Measurements from ENCODE around the gene MLXIP.
"Not testable (repeated sequence)": the region's sequence is repeated elsewhere in the genome, so short reads cannot be mapped to it uniquely, and the experiment has no call there.

The MLXIP gene

DNA sequence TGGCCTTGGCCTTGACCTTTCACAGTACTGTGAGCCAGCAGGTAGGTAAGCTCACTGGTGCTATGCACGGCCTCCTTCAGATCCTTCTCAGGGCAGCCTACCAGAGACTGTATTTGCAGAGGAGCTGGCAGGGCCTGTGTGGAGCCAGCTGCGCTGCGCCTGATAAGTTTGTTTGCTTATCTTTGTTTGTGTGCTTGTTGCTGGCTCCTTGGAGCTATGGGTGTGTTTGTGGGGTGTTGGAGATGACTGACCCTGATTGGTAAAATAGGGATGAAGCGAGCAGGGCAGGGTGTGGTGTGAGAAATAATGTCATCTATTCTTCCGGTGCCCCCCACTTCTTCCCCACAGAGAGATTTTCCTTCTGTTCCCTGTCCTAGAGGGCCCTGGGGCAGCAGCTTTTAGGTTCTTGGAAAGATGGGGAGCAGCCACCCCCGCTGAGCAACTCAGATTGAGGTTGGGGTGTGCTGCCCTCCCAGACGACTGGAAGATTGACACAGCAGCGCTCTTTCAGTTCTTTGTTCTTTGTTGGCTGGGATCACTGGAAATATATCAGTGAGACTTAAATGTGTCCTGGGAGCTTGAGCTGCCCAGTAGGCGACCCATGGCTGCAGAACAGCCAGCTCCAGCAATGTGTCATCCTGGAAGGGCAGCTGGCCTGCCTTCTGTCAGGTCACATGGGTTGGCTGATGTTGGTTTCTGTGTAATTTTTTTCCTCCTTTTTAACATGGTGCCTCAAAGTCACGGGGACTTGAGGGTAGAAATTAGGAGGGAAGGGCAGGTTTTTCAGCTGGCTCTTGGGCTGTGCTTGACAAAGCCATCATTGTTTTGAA is 19.6 kb downstream of the MLXIP start:
- Mint-ChIP-seq H3K27ac (ENCODE audit: low read depth) (peak overlapping the region; percentile 81), H3K27me3 (no peaks in the 10 kb centered on the region), H3K9me3 (no peaks in the 10 kb centered on the region), H3K36me3 (ENCODE audit: insufficient read depth) (peaks cover 10% of the 10 kb centered on the region), H3K4me3 (peak overlapping the region; percentile 8), H3K4me1 (peaks cover 45% of the 10 kb centered on the region)
- ATAC-seq (replicated peaks; ENCODE audit: extremely low read depth, poor library complexity, severe bottlenecking) (no peak), DNase-seq (ENCODE audit: low spot score in 2 of 2) (no peak)

DNA sequence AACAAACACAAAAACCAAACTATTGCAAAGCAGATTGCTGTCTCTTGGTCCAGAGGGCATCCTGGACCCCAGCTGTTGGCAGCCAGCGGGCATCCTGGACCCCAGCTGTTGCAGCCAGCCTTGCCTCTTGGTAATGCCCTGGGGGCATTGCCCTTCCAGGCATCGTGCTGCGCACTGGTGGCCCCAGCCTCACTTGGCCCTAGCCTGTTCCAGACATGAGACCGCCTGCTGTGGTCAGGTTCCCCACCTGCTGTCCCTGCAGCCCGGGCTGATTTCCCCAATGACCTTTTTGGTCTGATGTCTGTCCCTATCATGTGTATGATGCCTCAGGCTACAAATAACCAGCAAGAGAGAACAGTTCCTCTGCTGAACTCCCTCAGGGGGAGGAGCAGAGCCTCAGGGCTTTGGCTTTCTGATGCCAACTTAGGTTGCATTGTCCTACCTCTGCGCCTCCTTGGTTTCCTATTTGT is 20.8 kb downstream of the MLXIP start:
- no peaks in the 10 kb centered on the region for H3K27me3 Mint-ChIP-seq
- H3K36me3 Mint-ChIP-seq (ENCODE audit: insufficient read depth) = peaks cover 10% of the 10 kb centered on the region
- DNase-seq (ENCODE audit: low spot score in 2 of 2) (no peak), ATAC-seq (replicated peaks; ENCODE audit: extremely low read depth, poor library complexity, severe bottlenecking) (peak; percentile 18)
- peak overlapping the region; percentile 81 for H3K27ac Mint-ChIP-seq (ENCODE audit: low read depth)
- H3K4me1 Mint-ChIP-seq = peaks cover 49% of the 10 kb centered on the region
- H3K9me3 Mint-ChIP-seq = no peaks in the 10 kb centered on the region
- no peak overlapping the region for H3K4me3 Mint-ChIP-seq

DNA sequence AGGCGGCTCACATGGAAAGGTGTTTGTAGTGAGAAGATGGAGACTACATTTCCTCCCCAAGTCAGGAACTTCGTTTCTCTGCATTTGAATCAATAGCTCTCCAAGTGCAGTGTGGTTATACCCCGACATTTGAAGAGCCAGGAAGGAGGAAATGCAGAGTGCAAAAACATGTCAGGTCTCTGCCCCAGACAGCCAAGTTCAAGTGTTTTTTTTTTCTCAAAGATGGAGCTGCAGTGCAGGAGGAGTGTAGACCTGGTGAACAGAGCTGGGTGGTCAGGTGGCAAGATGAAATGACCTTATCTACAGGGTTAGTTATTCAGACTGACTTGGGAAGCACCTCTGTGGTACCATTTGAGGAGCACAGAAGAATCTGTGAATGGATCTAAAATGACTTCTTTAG is 21.3 kb downstream of the MLXIP start:
- H3K27ac Mint-ChIP-seq (ENCODE audit: low read depth) = peak overlapping the region; percentile 68
- peak overlapping the region; percentile 21 for H3K4me3 Mint-ChIP-seq
- DNase-seq (ENCODE audit: low spot score in 2 of 2) (no peak), ATAC-seq (replicated peaks; ENCODE audit: extremely low read depth, poor library complexity, severe bottlenecking) (peak; percentile 70)
- peaks cover 10% of the 10 kb centered on the region for H3K36me3 Mint-ChIP-seq (ENCODE audit: insufficient read depth)
- no peaks in the 10 kb centered on the region for H3K27me3 Mint-ChIP-seq
- H3K4me1 Mint-ChIP-seq = peaks cover 54% of the 10 kb centered on the region
- no peaks in the 10 kb centered on the region for H3K9me3 Mint-ChIP-seq

DNA sequence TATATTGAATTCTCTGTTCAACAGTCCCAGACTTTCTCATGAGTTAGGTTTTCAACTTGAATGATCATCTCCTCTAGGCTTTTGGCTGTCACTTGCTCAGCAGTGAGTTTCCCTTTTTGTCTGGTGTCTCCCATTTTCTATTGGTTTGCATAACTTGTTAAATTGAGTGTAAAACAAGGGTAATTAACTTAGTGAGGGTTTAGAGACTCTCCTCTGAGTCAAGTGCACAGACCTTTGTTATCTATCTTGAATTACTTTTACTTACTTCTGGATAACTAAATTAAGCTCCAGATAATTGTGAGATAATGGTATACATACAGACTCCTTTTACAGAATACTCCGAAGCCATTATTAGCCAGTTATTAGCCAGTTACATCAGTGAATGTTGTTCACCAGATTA is 22.0 kb downstream of the MLXIP start:
- Mint-ChIP-seq H3K9me3 (no peaks in the 10 kb centered on the region), H3K4me3 (no peak overlapping the region), H3K27ac (ENCODE audit: low read depth) (peak overlapping the region; percentile 68), H3K27me3 (no peaks in the 10 kb centered on the region), H3K4me1 (peaks cover 59% of the 10 kb centered on the region), H3K36me3 (ENCODE audit: insufficient read depth) (peaks cover 10% of the 10 kb centered on the region)
- ATAC-seq (replicated peaks; ENCODE audit: extremely low read depth, poor library complexity, severe bottlenecking) (no peak), DNase-seq (ENCODE audit: low spot score in 2 of 2) (no peak)

DNA sequence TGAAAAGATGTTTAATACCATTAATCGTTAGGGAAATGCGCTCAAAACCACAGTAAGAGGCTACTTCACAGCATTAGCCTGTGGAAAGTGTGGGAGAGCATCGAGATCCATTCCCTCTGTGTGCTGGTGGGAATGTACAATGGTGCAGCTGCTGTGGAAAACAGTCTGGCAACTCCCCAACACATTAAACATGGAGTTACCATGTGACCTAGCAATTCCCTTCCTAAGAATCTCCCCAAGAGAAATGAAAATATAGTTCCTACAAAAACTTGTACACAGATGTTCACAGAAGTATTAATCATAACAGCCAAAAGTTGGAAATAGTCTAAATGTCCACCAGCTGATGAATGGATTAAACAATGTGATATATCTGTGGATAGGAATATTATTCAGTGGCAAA is 23.8 kb downstream of the MLXIP start:
- peaks cover 67% of the 10 kb centered on the region for H3K4me1 Mint-ChIP-seq
- no peaks in the 10 kb centered on the region for H3K9me3 Mint-ChIP-seq
- H3K4me3 Mint-ChIP-seq = peak overlapping the region; percentile 19
- peaks cover 12% of the 10 kb centered on the region for H3K36me3 Mint-ChIP-seq (ENCODE audit: insufficient read depth)
- no peak for DNase-seq (ENCODE audit: low spot score in 2 of 2)
- H3K27me3 Mint-ChIP-seq = no peaks in the 10 kb centered on the region
- no peak for ATAC-seq (replicated peaks; ENCODE audit: extremely low read depth, poor library complexity, severe bottlenecking)
- H3K27ac Mint-ChIP-seq (ENCODE audit: low read depth) = no peak overlapping the region

DNA sequence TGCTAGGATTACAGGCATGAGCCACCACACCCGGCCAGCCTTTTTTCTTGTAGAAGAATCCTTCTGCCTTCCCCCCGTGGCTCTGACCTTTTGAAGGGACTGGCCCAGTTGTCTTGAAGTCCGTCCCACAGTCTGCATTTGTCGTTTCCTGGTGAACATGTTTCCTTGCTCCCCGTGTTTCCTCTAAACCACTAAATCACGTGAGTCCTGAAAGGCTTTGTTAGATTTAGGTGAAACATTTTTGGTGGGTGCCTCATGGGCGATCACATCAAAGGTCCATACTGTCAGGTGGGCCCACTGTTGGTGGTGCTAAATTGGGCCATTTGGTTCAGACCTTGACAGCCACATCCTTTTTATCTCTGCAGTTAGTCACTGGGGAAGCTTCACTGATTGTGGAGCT is 26.3 kb downstream of the MLXIP start:
- Mint-ChIP-seq H3K36me3 (ENCODE audit: insufficient read depth) (peaks cover 6% of the 10 kb centered on the region), H3K4me1 (peaks cover 57% of the 10 kb centered on the region), H3K9me3 (no peaks in the 10 kb centered on the region), H3K27me3 (no peaks in the 10 kb centered on the region), H3K4me3 (no peak overlapping the region), H3K27ac (ENCODE audit: low read depth) (peak overlapping the region; percentile 38)
- no peak for DNase-seq (ENCODE audit: low spot score in 2 of 2)
- ATAC-seq (replicated peaks; ENCODE audit: extremely low read depth, poor library complexity, severe bottlenecking) = no peak

DNA sequence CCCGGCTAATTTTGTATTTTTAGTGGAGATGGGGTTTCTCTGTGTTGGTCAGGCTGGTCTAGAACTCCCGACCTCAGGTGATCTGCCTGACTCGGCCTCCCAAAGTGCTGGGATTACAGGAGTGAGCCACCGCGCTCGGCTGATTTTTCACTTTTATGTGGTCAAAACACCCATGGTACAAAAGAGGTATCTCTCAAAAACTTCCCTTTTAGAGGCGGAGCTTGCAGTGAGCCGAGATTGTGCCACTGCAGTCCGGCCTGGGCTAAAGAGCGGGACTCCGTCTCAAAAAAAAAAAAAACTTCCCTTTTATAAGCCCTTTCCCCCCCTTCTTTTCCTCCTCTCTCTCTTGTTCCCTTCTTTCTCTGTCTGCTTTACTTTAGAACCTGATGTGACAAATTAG is 26.9 kb downstream of the MLXIP start:
- Mint-ChIP-seq H3K4me3 (peak overlapping the region; percentile 36), H3K4me1 (peaks cover 51% of the 10 kb centered on the region)
- not testable (repeated sequence) for H3K27ac Mint-ChIP-seq (ENCODE audit: low read depth); H3K36me3 Mint-ChIP-seq (ENCODE audit: insufficient read depth); ATAC-seq (replicated peaks; ENCODE audit: extremely low read depth, poor library complexity, severe bottlenecking); H3K9me3 Mint-ChIP-seq; H3K27me3 Mint-ChIP-seq; DNase-seq (ENCODE audit: low spot score in 2 of 2)

DNA sequence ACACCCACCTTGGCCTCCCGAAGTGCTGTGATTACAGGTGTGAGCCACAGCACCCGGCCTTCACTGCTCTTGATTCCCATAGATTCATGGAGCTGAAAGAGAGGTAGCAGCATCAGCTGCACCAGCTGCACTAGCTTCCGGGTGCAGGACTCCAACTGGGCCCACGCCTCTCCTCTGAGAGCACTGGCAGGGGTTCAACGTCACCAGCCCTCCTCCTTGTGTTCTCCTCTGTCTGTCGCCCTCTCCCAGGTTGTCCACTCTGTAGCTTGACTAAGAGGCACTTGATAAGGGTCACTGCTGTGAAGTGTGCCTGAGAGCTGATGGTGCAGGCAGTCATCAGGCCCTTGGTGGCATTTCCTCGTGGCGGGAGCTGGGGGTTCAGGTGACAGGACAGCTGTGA is 28.3 kb downstream of the MLXIP start:
- H3K36me3 Mint-ChIP-seq (ENCODE audit: insufficient read depth) = peaks cover 2% of the 10 kb centered on the region
- ATAC-seq (replicated peaks; ENCODE audit: extremely low read depth, poor library complexity, severe bottlenecking) = no peak
- H3K9me3 Mint-ChIP-seq = no peaks in the 10 kb centered on the region
- H3K27me3 Mint-ChIP-seq = no peaks in the 10 kb centered on the region
- no peak for DNase-seq (ENCODE audit: low spot score in 2 of 2)
- peaks cover 54% of the 10 kb centered on the region for H3K4me1 Mint-ChIP-seq
- H3K27ac Mint-ChIP-seq (ENCODE audit: low read depth) = no peak overlapping the region
- peak overlapping the region; percentile 25 for H3K4me3 Mint-ChIP-seq

DNA sequence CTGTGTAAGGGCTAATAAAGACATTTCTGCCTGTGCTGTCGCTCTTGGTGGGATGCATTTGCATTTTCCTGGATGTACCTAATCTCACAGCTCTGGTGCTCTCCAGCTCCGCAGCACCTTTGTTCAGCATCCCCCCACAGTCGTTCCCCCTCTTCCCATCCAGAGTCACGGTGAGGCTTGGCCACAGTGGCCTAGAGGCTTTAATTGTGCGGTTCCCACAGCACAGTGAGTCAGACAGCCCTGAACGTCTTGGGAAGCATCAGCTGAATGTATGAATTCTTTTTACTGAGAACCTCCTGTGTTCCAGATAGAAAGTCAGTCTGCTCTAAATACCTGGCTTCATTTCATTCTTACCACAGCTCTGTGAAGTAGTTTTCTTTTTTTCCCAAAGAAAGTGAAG is 28.7 kb downstream of the MLXIP start:
- H3K9me3 Mint-ChIP-seq = no peaks in the 10 kb centered on the region
- peak overlapping the region; percentile 32 for H3K27ac Mint-ChIP-seq (ENCODE audit: low read depth)
- H3K4me3 Mint-ChIP-seq = peak overlapping the region; percentile 25
- peaks cover 2% of the 10 kb centered on the region for H3K36me3 Mint-ChIP-seq (ENCODE audit: insufficient read depth)
- H3K27me3 Mint-ChIP-seq = no peaks in the 10 kb centered on the region
- DNase-seq (ENCODE audit: low spot score in 2 of 2) (no peak), ATAC-seq (replicated peaks; ENCODE audit: extremely low read depth, poor library complexity, severe bottlenecking) (no peak)
- peaks cover 57% of the 10 kb centered on the region for H3K4me1 Mint-ChIP-seq

DNA sequence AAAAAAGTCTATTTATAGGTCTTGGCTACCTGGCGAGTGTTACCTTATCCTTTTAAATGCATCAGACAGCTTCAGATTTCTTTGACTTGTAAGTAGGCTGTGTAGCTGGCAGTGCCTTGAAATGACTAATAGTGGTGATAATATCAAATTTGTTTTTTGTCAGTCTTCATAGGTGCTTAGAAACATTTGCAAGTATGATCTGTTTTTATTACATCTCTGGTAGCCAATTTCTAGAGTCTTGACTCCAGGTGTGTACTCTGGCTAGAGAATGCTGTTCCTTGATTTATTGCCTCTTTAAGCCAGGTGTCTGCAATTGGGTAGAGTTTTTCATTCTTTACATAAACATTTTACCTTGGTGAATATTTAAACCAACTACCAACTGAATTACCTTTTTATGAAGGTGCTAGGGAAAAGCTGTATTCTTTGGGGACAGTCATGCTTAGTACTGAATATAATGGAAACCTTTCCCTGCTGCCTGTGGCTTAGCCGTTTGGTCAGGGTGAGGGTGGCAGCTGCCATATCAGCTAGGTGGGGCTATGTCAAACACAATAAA is 32.6 kb downstream of the MLXIP start:
- no peaks in the 10 kb centered on the region for H3K27me3 Mint-ChIP-seq
- no peaks in the 10 kb centered on the region for H3K9me3 Mint-ChIP-seq
- ATAC-seq (replicated peaks; ENCODE audit: extremely low read depth, poor library complexity, severe bottlenecking) (no peak), DNase-seq (ENCODE audit: low spot score in 2 of 2) (no peak)
- H3K4me3 Mint-ChIP-seq = no peak overlapping the region
- H3K4me1 Mint-ChIP-seq = peaks cover 33% of the 10 kb centered on the region
- H3K27ac Mint-ChIP-seq (ENCODE audit: low read depth) = no peak overlapping the region
- H3K36me3 Mint-ChIP-seq (ENCODE audit: insufficient read depth) = peaks cover 2% of the 10 kb centered on the region

DNA sequence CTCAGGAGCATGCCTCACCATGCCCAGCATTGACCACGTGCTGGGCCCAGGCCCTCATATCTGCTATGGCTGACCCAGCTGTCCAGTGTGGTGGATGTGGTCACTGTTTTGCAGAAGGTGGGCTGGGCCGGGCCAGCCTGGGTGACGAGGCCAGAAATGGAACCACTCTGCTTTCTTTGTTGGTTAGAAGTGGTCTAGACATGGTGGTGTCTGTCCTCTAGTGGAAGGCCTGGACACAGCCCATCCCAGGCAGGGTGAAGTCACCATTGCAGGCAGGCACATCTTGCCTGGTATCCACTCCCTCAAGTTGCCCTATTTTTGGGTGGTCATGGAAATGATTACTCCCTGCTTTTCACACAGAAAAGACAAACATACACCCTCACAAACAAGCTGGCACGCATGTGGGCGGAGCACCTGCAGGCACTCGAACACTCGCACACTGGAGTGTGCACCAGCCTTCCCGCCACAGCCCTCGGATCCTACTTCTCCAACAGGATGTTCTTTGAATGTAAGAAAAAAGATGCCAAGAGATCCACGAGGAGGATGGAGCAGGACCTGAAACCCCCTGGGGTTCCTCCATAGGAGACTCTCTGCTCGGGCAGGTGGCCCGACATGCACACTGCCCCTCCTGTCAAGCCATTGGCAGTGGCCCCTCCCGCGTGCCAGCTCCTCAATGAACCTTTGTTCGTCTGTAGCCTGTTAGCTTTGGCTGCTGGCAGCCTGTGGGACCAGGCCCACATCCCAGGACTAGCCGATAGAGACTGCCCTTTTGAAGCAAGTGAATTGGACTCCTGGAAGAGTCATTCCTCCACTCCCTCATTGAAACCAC is 38.4 kb downstream of the MLXIP start:
- DNase-seq (ENCODE audit: low spot score in 2 of 2) = no peak

DNA sequence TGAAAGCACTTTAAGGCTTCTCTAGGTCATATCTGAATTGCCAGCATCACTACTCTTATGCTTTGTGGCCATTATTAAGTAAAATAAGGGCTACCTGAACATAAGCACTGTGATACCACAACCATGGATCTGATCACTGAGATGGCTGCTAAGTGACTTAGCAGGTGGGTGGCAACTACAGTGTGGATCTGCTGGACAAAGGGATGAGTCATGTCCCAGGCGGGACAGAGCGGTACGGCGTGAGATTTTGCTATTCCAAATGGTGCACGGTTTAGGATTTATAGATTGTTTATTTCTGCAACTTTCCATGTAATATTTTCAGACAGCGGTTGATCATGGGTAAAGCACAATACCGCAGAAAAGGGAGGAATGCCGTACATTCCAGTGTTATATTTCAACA is 39.4 kb downstream of the MLXIP start:
- Mint-ChIP-seq H3K9me3 (no peaks in the 10 kb centered on the region), H3K27me3 (no peaks in the 10 kb centered on the region), H3K36me3 (ENCODE audit: insufficient read depth) (peaks cover 4% of the 10 kb centered on the region), H3K4me1 (peaks cover 7% of the 10 kb centered on the region), H3K4me3 (no peak overlapping the region), H3K27ac (ENCODE audit: low read depth) (no peak overlapping the region)
- ATAC-seq (replicated peaks; ENCODE audit: extremely low read depth, poor library complexity, severe bottlenecking) (no peak), DNase-seq (ENCODE audit: low spot score in 2 of 2) (no peak)

More for the DNA sequence above, 38.4 kb downstream of the MLXIP start:
- Mint-ChIP-seq H3K27ac (ENCODE audit: low read depth) (no peak overlapping the region), H3K9me3 (no peaks in the 10 kb centered on the region), H3K4me3 (no peak overlapping the region), H3K4me1 (peaks cover 7% of the 10 kb centered on the region), H3K36me3 (ENCODE audit: insufficient read depth) (peaks cover 4% of the 10 kb centered on the region), H3K27me3 (no peaks in the 10 kb centered on the region)
- no peak for ATAC-seq (replicated peaks; ENCODE audit: extremely low read depth, poor library complexity, severe bottlenecking)

Data from central memory CD8-positive, alpha-beta T cell (primary cell).